HG03558 (cell line): ENCODE measurements around the gene CDH3.
"Not testable (repeated sequence)": the region's sequence is repeated elsewhere in the genome, so short reads cannot be mapped to it uniquely, and the experiment has no call there.

Source experiments
- ATAC-seq: cut with Tn5 transposase; IDR thresholded peaks from one replicate; pipeline ENCODE4 v1.9.1; 2021; ENCODE audit warnings: moderate number of reproducible peaks; ENCODE audit not compliant: unreplicated experiment; ENCODE audit errors: extremely low read depth

Gene CDH3

DNA sequence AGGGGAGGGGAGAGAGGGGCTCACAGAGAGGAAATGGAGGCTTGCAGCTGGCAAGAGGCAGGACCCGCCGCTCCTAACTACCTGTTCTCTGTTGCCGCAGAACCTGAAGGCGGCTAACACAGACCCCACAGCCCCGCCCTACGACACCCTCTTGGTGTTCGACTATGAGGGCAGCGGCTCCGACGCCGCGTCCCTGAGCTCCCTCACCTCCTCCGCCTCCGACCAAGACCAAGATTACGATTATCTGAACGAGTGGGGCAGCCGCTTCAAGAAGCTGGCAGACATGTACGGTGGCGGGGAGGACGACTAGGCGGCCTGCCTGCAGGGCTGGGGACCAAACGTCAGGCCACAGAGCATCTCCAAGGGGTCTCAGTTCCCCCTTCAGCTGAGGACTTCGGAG lies 53.0 kb downstream of the CDH3 start:
- ATAC-seq, result no peak

DNA sequence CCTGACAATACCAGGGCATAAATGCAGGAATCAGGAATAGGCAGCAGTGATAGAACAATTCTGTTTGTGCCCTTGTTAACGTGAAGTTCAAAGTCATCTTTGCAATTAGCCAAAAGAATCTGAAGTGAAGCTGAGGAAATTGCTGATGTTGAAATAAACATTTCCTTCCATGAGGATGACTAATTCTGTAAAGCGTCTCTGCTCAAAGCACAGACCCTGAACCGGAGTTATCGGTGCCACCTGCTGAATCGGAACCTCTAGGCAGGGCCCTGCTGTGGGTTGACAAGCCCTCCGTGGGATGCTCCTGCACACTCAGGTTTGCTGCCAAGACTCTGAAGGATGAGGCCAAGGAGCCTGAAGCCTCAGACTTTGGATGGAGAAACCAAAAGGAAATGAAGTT lies 55.0 kb downstream of the CDH3 start:
- ATAC-seq, result no peak

DNA sequence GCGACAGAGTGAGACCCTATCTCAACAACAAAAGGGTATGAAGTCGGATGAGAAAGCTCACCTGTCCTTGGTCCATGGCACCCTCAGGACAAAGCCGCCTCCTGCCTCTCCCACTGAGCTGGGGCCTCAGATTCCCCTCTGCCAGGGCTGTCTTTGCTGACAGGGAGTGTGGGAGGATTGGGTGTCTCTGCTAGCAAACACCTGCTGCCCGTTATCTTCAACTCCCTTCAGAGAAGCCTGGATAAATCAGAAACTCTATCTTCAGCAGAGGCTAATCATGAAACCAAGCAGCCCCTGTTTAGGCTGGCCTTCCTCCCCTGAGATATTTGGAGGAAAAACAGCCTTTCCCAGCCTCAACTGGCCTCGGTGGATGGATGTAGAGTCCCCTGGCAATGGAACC lies 55.7 kb downstream of the CDH3 start:
- no peak for ATAC-seq

DNA sequence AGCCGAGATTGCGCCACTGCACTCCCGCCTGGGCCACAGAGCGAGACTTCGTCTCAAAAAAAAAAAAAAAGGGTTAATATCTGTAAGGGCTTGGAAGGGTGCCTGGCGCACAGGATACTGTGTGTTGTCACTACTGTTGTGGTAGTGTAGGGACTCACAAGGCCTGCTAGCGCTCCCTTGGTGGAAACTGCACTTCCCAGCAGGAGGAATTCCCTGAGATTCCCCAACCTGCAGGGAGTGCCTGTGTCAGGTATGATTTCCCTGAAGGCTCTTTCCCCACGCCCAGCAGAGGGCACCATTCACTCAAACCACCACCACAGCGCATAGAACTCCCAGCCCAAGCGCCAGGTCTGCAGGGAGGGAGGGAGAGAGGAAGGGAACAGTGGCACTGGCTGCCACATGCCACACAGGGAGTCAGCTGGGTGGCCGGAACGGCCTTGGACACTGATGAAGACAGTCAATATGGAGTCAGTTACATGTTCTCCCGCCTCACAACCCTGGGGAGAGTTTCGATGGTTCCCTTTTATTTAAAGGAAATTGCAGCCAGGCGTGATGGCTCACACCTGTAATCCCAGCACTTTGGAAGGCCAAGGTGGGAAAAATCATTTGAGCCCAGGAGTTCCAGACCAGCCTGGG lies 59.2 kb downstream of the CDH3 start:
- no peak for ATAC-seq

DNA sequence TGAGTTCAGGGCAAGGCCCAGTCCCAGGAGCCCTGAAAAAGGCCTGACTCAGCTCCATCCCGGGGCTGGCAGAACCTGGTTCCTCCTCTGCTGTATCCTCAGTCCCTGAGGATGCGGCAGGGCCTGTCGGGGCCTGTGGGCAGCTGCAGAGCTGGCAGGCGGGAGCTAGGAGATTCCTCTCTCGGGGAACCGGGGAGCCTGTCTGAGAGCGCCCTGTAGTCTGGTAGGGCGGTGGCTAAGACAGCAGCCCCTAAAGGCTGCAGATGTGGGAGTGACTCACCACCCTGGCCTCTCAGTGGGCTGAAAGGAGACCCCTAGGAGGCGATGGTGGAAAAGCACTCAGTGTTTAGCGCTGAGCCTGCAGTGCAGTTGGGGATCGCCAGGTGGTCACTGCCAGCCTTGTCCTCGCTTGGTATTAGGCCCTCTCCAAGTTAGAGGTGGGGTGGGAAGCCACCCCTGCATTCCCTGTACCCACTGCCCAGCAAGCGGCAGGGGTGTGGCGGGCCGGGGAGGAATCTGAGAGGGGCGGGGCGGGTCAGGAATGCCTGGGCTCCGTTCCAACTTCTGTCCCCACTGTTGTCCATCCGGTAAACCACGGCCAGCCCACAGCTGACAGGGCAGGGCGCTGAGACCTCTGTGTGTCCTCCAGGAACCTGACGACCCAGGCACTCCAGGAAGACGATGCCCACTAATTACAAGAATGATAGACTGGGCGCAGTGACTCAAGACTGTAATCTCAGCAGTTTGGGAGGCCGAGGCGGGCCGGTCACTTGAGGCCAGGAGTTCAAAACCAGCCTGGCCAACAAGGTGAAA lies 62.4 kb downstream of the CDH3 start:
- ATAC-seq, result no peak

DNA sequence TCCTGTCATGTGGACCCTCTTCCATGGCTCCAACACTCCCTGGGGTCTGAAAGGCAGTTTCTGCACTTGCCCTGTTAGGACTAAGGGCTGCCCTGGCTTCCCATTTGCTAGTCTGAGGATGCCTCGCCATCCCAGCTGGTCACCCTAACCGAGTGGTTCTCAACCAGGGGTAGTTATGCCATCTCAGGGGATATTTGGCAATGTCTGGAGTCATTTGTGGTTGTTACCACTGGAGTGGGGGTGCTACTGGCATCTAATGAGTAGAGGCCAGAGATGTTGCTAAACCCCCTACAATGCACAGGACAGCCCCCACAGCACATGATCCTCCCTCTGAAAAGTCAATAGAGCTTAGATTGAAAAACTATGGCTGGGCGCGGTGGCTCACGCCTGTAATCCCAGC lies 65.1 kb downstream of the CDH3 start:
- no peak for ATAC-seq

DNA sequence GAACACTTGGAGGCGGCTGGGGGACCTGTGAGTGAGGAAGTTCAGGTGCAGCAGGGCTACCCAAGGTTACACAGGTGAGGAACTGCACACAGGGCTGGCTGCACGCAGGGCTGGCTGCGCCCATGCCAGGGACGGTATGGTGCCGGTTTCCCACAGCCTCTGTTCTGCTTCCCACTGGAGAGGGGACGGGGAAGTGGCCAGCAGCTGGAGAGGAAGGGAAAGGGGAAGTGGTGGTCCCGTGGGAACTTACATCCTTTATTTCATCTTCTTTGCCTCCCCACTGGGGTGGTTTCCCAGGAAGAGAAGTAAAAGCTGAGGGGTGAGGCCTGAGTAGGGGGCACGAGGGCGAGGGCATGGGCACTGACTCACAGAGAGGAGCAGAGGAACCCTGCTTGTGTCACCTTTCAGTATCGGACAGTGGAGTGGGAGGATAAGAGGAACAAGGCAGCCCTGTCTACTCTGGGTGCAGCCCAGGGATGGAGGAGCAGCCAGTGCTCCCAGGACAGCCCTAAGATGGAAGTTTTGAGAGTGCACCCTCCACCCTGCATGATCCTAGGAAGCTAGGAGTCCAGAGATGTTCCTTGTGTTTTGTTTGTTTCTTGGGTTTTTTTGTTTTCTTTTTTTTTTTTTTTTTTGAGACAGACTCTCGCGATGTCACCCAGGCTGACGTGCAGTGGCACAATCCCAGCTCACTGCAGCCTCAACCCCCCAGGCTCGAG lies 66.5 kb downstream of the CDH3 start:
- ATAC-seq, result no peak

DNA sequence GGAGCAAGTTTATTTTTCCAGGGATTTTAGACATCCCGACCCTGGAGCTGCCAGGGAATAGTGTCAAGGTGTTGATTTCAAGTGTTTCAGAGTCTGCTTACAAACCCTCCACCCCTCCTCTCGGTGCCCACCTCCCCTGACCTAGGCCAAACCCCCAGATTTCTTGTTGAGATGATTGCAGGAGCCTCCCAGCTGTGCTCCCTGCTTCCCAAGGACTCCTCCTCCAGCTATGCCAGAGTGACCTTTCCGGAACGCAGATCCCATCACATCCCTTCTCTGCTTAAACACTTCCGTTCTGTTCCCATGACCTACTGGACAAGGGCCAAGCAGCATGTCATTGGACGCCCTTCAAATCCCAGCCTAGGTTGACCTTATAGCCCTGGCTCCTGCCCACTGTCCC lies 68.3 kb downstream of the CDH3 start:
- ATAC-seq, result no peak

DNA sequence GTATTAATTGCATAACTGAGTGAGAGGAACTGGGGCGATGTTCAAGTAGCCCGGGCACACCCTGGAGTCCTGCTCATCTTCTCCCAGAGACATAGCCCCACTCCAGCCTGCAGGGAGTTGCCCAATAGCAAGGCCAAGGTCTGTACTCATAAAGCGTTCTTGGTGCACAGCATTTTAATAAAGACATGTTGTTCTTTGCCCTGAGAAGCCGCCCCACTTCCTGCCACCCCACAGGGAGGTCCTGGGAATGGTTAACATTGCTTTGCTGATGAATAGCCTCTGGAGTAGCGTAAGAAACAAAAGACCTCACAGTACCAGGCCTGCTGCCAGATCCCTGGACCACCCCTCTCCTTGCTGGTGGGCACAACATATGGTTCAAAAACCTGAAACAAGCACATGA lies 70.4 kb downstream of the CDH3 start:
- ATAC-seq, result no peak

DNA sequence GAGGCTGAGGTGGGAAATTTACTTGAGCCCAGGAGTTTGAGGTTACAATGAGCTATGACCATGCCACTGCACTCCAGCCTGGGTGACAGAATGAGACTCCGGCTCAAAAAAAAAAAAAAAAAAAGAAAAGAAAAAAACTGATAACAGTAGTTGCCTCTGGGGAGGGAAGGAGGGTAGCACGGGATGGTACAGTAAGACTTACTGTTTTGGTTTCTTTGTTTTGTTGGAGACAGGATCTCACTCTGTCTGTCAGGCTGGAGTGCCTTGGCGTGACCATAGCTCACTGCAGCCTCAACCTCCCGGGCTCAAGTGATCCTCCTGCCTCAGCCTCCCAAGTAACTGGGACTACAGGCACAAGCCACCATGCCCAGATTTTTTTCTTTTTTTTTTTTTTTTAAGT lies 71.4 kb downstream of the CDH3 start:
- ATAC-seq, result not testable (repeated sequence)

DNA sequence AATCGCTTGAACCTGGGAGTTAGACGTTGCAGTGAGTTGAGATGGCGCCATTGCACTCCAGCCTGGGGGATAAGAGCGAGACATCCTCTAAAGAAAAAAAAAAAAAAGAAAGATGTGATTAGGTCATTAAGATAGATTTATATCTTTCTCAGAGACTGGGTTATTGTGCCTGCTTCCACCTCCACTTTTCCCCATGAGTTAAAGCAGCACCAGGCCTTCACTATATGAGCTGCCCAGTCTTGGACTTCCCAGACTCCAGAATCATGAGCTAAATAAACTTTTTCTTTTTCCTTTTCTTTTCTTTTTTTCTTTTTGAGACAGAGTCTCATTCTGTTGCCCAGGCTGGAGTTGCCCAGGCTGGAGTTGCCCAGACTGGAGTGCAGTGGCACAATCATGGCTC lies 72.6 kb downstream of the CDH3 start:
- ATAC-seq, result no peak

DNA sequence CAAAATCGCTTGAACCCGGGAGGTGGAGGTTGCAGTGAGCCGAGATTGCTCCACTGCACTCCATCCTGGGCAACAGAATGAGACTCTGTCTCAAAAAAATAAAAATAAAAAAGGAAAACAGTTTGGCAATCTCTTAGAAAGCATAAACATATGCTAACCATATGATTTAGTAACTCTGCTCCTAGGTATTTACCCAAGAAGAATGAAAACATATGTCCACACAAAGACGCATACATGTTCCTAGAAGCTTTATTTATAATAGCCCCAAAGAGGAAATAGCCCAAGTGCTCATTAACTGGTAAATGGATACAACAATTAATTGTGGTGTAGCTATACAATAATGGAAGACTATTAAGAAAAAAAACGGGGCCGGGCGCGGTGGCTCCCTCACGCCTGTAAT lies 73.5 kb downstream of the CDH3 start:
- ATAC-seq, result no peak

DNA sequence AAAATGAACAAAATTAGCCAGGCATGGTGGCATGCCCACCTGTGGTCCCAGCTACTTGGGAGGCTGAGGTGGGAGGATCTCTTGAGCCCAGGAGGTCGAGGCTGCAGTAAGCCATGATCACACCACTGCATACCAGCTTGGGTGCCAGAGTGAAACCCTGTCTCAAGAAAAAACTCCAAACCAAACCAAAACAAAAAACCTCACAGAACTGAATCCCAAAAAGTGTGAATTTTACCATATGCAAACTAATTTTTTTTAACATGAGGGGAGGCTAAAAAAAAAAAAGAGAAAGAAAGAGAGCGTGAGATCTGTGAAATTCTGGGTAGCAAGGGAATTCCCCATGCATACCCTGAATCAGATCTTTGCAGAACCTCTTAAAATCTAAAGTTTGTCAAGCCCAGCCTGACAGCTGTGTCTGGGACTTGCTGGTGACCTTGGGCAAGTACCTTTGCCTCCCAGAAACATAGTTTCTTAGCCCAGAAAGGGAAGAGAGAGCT lies 74.9 kb downstream of the CDH3 start:
- ATAC-seq, result peak; percentile 78

DNA sequence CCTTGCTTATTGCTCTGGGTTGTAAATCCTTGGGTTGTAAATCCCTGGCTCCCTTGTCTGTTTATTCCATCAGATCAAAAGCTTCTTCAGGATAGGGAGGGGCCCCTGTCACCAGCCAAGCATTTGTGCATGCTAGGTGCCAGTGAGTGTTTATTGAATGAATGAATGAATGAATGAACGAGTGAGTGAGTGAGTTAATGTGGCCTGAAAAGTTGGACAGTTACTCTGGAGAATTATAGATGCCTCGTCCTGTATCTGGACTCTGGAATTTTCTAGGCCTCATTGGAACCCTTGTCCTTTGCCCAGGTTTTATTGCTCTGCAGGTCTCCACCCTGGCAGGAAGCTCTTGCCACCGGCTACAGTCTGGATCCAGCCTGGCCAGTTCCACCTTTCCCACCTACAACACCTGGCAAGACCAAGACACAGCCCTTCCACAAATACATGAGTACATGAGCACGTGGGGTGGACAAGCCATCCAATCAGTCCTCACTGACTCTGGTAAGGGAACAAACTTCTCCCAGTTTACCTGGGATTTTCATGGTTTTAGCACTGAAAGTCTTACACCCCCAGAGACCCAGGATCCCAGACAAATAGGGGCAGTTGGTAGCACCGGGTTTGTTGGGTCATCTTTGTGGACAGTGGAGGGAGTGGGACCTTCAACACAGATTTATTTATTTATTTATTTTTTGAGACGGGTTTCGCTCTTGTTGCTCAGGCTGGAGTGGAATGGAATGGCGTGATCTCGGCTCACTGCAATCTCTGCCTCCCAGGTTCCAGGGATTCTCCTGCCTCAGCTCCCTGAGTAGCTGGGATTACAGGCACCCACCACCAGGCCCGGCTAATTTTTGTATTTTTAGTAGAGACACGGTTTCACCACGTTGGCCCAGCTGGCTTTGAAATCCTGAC lies 77.3 kb downstream of the CDH3 start:
- no peak for ATAC-seq

DNA sequence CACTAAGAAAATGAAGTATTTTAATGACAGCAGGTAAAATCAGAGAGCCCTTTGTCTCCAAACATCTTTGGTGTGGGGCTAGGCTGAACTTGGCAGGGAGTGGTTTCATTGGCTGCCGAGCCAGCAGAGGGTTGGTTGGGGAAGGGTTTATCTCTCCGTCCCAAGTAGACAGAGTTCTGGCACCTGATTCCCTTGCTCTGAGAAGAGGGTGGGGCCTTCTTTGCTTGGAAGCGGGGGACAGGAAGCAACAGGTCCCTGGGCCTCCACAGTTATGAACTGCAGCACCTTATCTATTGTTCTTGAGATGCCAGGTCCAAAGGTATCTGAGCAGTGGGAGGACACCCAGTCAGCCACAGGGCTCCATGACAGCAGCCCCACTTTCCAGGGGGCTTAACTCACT lies 79.7 kb downstream of the CDH3 start:
- ATAC-seq, result no peak

DNA sequence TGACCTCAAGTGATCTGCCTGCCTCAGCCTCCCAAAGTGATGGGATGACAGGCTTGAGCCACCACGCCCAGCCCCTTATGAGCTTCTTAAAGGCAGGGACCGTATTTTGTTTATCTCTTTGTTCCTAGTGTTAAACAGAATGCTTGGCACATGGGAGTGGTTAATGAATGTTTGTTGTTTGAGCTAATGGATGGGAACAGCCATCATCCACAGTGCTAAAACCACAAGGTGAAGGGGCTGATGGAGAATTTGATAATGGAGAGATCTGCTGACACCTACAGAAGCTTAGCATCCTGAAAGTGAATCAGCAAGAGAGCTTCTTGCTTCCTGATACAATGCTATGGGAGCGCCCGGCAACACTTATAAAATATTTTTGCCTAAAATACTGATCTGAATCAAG lies 83.4 kb downstream of the CDH3 start:
- ATAC-seq, result no peak

DNA sequence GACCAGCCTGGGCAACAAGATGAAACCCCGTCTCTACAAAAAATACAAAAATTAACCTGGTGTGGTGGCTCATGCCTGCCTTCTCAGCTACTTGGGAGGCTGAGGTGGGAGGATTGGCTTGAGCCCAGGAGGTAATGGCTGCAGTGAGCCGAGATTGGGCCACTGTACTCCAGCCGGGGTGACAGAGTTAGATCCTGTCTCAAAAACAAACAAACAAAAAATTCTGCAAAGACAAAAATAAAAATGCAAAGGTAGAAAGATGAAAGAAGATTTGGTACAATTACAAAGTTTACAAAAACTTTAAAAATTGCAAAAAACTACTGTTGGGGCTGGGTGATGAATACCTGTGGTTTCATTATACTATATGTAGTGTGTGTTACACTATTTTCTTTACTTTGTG lies 86.5 kb downstream of the CDH3 start:
- no peak for ATAC-seq

DNA sequence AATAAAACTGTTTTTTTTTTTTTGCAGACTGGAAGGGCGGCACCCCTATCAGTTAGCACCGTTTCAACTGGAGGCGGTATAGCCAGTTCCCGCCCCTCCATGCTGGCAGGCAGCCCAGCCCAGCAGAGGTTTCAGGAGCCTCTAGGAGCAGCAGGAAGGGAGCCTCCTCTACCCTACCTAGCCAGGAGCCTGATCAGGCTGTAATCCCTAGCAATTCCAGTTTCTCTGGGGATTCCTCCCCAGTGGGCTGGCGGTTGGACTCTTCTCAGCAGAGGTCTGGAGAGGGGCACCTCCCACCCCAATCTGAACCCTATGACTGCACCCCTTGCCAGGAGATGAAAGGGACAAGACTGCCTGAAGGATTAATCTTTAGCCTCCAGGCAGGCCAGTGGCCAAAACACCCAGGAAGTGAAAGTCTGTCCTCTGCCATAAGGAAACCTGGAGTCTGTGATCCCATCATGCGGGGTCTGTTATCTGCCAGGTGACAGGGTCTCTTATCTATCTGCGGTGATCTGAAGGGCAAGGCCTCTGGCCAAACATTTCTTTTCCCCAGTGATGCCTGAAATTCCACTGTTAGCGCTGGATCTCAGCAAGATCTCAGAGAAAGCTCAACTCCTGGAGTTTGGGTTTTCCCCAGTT lies 87.1 kb downstream of the CDH3 start:
- no peak for ATAC-seq

DNA sequence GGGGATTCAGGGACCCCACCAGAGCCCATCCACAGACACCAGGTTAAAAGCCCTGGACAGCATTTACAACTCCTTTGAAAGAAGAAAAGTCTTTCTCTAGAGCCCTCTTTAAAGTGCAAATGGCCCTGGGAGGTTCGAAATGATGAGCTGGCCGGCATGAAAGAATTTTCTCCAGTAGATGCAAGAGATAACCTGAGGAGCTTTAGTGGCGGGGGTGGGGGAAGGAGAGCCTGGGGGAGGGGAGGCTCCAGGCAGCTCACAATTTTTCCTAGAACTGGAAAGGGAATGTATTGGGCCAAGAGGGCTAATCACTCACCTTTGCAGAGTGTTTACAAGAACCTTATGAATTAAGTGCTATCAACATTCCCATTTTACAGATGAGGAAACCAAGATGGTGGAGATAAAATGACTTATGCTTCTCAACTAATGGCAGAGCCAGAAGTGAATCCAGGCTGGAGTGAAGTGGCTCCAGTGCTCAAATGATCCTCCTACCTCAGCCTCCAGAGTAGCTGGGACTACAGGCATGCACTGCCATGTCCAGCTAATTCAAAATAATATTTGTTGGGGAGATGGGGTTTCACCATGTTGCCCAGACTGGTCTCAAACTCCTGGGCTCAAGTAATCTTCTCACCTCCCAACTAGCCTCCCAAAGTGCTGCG lies 87.8 kb downstream of the CDH3 start:
- no peak for ATAC-seq
